ENCODE data around the gene ZNF385C.
A peak's percentile ranks its signal among the peaks of the same experiment; 100 is the strongest.

- TF ChIP-seq, protein P1, sequence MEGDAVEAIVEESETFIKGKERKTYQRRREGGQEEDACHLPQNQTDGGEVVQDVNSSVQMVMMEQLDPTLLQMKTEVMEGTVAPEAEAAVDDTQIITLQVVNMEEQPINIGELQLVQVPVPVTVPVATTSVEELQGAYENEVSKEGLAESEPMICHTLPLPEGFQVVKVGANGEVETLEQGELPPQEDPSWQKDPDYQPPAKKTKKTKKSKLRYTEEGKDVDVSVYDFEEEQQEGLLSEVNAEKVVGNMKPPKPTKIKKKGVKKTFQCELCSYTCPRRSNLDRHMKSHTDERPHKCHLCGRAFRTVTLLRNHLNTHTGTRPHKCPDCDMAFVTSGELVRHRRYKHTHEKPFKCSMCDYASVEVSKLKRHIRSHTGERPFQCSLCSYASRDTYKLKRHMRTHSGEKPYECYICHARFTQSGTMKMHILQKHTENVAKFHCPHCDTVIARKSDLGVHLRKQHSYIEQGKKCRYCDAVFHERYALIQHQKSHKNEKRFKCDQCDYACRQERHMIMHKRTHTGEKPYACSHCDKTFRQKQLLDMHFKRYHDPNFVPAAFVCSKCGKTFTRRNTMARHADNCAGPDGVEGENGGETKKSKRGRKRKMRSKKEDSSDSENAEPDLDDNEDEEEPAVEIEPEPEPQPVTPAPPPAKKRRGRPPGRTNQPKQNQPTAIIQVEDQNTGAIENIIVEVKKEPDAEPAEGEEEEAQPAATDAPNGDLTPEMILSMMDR (IDR thresholded peaks at IDR 0.05) = peak in 5 of 6 experiments; percentile 9 to 44 (median 21)
- TF ChIP-seq POLR2A (IDR thresholded peaks at IDR 0.05) = no peak
Measured at GRCh38 chr17:42118545-42118944, 20.3 kb upstream of the ZNF385C start.

All from esophagus squamous epithelium (tissue), 4 donors.